Keratinocyte (primary cell): ENCODE measurements around the gene CUBN. TPM values are rescaled to one million over a fixed set of nuclear protein-coding genes. Genes with fewer than 3 reads are reported as not detected.

Experiments
- DNase-seq: peaks from one replicate; pipeline ENCODE4 v3.0.0-alpha.2; 2011; ENCODE audit warnings: low read depth, missing footprints, low spot score
- FAIRE-seq: peaks from 2 replicates; lab custom pipeline; 2011; peaks lifted over from hg19 to GRCh38; lab: Jason Lieb, UNC
- H2AFZ ChIP-seq: 2 replicates; pipeline ENCODE4 v1.6.0; 2012; ENCODE audit warnings: low read length, control low read depth, inconsistent platforms; ENCODE audit not compliant: control insufficient read depth
- H3K27ac ChIP-seq: 2 replicates; pipeline ENCODE4 v1.5.1; 2011; ENCODE audit warnings: low read length; ENCODE audit not compliant: control insufficient read depth, insufficient read depth
- H3K27me3 ChIP-seq: 3 replicates; pipeline ENCODE4 v1.6.0; 2011; ENCODE audit warnings: low read length; ENCODE audit not compliant: control insufficient read depth, insufficient read depth; ENCODE audit errors: extremely low read depth
- H3K36me3 ChIP-seq, 2 experiments: 2 replicates in 1 of 2; 3 replicates in 1 of 2; pipeline ENCODE4 v1.5.1; 2011; ENCODE audit warnings: low read length in 2 of 2, mild to moderate bottlenecking in 1 of 2; ENCODE audit not compliant: control insufficient read depth in 2 of 2, insufficient read depth in 2 of 2; ENCODE audit errors: extremely low read depth in 1 of 2
- H3K4me1 ChIP-seq: 3 replicates; pipeline ENCODE4 v1.5.1; 2011; ENCODE audit warnings: low read length; ENCODE audit not compliant: control insufficient read depth, insufficient read depth; ENCODE audit errors: extremely low read depth
- H3K4me2 ChIP-seq: 3 replicates; pipeline ENCODE4 v1.6.0; 2011; ENCODE audit warnings: low read depth, low read length; ENCODE audit not compliant: control insufficient read depth, insufficient read depth; ENCODE audit errors: extremely low read depth
- H3K4me3 ChIP-seq, 3 experiments: fragments of 200-600 bp in 1 of 3; sonication (generic) in 1 of 3; 2 replicates in 2 of 3; 3 replicates in 1 of 3; pipeline ENCODE4 v1.5.1; 2011 to 2016; ENCODE audit warnings: low read length in 3 of 3, mild to moderate bottlenecking in 3 of 3, control low read depth in 2 of 3, inconsistent platforms in 1 of 3, low read depth in 1 of 3, mixed read lengths in 1 of 3, mixed run types in 1 of 3, moderate library complexity in 1 of 3; ENCODE audit not compliant: control insufficient read depth in 2 of 3, insufficient read depth in 2 of 3; ENCODE audit errors: extremely low read depth in 1 of 3
- H3K79me2 ChIP-seq: 2 replicates; pipeline ENCODE4 v1.6.0; 2012; ENCODE audit warnings: low read length; ENCODE audit not compliant: control insufficient read depth, insufficient read depth
- H3K9ac ChIP-seq: 3 replicates; pipeline ENCODE4 v1.6.0; 2011; ENCODE audit warnings: low read length; ENCODE audit not compliant: control insufficient read depth, insufficient read depth; ENCODE audit errors: extremely low read depth
- H3K9me1 ChIP-seq: 3 replicates; pipeline ENCODE4 v1.6.0; 2011; ENCODE audit warnings: low read length; ENCODE audit not compliant: control insufficient read depth, insufficient read depth; ENCODE audit errors: extremely low read depth
- H3K9me3 ChIP-seq: 2 replicates; pipeline ENCODE4 v1.5.1; 2012; ENCODE audit warnings: low read depth, low read length; ENCODE audit not compliant: control insufficient read depth
- H4K20me1 ChIP-seq: 3 replicates; pipeline ENCODE4 v1.6.0; 2011; ENCODE audit warnings: low read length; ENCODE audit not compliant: control insufficient read depth, insufficient read depth; ENCODE audit errors: extremely low read depth
- EZH2 ChIP-seq: IDR thresholded peaks from one replicate; pipeline ENCODE4 v1.6.1; 2012; ENCODE audit warnings: inconsistent platforms, mild to moderate bottlenecking, low read length, moderate library complexity
- dilution Hi-C: fragments of 300-500 bp; cut with MboI; formaldehyde crosslinking; loops from one replicate; pipeline ENCODE4 v1.7.0; 2020; ENCODE audit warnings: low sequenced_read_pairs; ENCODE audit not compliant: extremely low pct_ligation_motif_present
- polyA plus RNA-seq, 5 experiments: library from polyadenylated mRNA; depleted of rRNA in 3 of 5; stranded (reverse) in 3 of 5; stranded (forward) in 1 of 5; unstranded in 1 of 5; fragments of >200 nt; gene quantifications; 1 replicate in 1 of 5; 2 replicates in 3 of 5; 3 replicates in 1 of 5; pipeline versions ENCODE4 v1.2.1 to v1.2.3, GENCODE V29; 2011 to 2012; ENCODE audit warnings: missing spikeins in 2 of 5, low read depth in 1 of 5, low replicate concordance in 1 of 5
- TF ChIP-seq, protein P1 (sequence below), 3 experiments: IDR thresholded peaks in 1 of 3; conservative IDR thresholded peaks in 1 of 3; optimal IDR thresholded peaks in 1 of 3; 2 replicates in 2 of 3; 3 replicates in 1 of 3; pipeline versions ENCODE3 to v1.5.1; 2011; ENCODE audit warnings: low read length in 3 of 3, mild to moderate bottlenecking in 3 of 3, moderate library complexity in 2 of 3, control low read depth in 1 of 3, inconsistent platforms in 1 of 3; ENCODE audit not compliant: insufficient read depth in 2 of 3; ENCODE audit errors: extremely low read depth in 1 of 3

The CUBN gene
- polyA plus RNA-seq, 1 donor (not counting 4 experiments of a cell fraction or from before 2014, with no cell fraction given): 0.07 TPM

DNA sequence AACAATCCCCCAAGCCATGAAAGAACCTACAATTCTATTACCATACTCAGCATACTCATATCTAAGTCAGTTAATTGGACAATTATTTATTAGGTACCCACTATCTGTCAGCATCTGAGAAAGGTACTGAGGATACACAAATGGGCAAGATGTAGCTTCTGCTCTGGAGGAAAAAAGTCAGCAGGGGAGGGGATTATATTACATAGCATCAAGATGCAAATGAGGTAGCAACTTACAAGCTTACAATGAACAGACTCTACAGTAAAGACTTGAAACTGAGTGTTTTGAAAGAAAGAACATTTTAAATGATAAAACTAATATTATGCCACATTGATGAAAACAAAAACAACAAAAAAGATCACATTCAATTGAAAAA is 10.8 kb upstream of the CUBN start:
- no peaks in the 10 kb centered on the region for H3K9me3 ChIP-seq
- H3K36me3 ChIP-seq: no peaks in the 10 kb centered on the region
- dilution Hi-C loops: loop anchor here (10.0 kb wide), 1 partner anchor 286 kb away; no protein-coding TSS in a partner anchor
- H3K4me3 ChIP-seq: no peak overlapping the region
- no peaks in the 10 kb centered on the region for H3K9me1 ChIP-seq
- H3K27me3 ChIP-seq: no peaks in the 10 kb centered on the region
- FAIRE-seq (no peak), DNase-seq (no peak)
- no peak overlapping the region for H2AFZ ChIP-seq
- no peak overlapping the region for H3K4me2 ChIP-seq
- H3K9ac ChIP-seq: no peak overlapping the region
- TF ChIP-seq, protein P1, sequence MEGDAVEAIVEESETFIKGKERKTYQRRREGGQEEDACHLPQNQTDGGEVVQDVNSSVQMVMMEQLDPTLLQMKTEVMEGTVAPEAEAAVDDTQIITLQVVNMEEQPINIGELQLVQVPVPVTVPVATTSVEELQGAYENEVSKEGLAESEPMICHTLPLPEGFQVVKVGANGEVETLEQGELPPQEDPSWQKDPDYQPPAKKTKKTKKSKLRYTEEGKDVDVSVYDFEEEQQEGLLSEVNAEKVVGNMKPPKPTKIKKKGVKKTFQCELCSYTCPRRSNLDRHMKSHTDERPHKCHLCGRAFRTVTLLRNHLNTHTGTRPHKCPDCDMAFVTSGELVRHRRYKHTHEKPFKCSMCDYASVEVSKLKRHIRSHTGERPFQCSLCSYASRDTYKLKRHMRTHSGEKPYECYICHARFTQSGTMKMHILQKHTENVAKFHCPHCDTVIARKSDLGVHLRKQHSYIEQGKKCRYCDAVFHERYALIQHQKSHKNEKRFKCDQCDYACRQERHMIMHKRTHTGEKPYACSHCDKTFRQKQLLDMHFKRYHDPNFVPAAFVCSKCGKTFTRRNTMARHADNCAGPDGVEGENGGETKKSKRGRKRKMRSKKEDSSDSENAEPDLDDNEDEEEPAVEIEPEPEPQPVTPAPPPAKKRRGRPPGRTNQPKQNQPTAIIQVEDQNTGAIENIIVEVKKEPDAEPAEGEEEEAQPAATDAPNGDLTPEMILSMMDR (optimal IDR thresholded peaks at IDR 0.05 in 1 of 3, IDR thresholded peaks at IDR 0.05 in 1 of 3, conservative IDR thresholded peaks at IDR 0.05 in 1 of 3; ENCODE audit: extremely low read depth in 1 of 3, insufficient read depth in 2 of 3, low read length in 3 of 3): no peak
- TF ChIP-seq EZH2: no peak
- H4K20me1 ChIP-seq: no peaks in the 10 kb centered on the region
- H3K27ac ChIP-seq: no peak overlapping the region
- H3K4me1 ChIP-seq: no peaks in the 10 kb centered on the region
- no peaks in the 10 kb centered on the region for H3K79me2 ChIP-seq

DNA sequence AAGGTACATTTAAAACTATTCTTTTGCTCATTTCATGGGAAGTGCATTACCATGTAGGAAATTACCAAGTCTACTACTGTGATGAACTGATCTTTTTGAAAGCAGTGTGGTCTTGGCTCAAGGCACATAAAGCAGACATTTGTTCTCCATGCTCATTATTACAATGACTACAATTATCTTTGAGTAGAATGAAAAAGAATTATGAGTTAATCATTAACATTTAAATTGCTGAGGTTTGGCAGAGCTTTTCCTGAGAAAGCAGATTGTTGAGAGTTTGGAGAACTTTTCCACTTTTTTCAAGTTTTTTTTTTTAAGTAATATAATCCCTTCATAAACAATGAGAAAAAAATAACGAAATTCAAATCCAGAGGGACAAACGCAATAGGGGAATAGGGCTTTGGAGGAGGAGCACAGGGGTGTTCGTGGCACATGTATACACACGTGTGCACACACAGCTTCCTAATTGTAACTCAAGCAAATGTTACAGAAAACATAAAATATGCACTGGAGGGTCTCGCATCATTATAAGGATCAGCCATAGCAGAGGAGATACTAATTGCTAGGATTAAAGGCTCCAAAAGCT is 8.9 kb upstream of the CUBN start:
- no peaks in the 10 kb centered on the region for H3K36me3 ChIP-seq
- dilution Hi-C loops: no loop called here
- H3K27me3 ChIP-seq: no peaks in the 10 kb centered on the region
- H3K9ac ChIP-seq: no peak overlapping the region
- no peak overlapping the region for H3K4me2 ChIP-seq
- no peak for TF ChIP-seq EZH2
- TF ChIP-seq, protein P1 (optimal IDR thresholded peaks at IDR 0.05 in 1 of 3, IDR thresholded peaks at IDR 0.05 in 1 of 3, conservative IDR thresholded peaks at IDR 0.05 in 1 of 3; ENCODE audit: extremely low read depth in 1 of 3, insufficient read depth in 2 of 3, low read length in 3 of 3): no peak
- H3K4me3 ChIP-seq: no peak overlapping the region
- no peak overlapping the region for H2AFZ ChIP-seq
- H3K27ac ChIP-seq: no peak overlapping the region
- H3K9me1 ChIP-seq: no peaks in the 10 kb centered on the region
- H4K20me1 ChIP-seq: no peaks in the 10 kb centered on the region
- no peaks in the 10 kb centered on the region for H3K4me1 ChIP-seq
- FAIRE-seq: no peak
- DNase-seq: no peak
- no peaks in the 10 kb centered on the region for H3K9me3 ChIP-seq
- no peaks in the 10 kb centered on the region for H3K79me2 ChIP-seq
